Stimulated activated CD4-positive, alpha-beta T cell treated with anti-CD3 and anti-CD28 coated beads, TNF-alpha, amount 100 ng/mL, for 48 hours (primary cell): ENCODE data around the gene CREB5.

Experiments
- DNase-seq, 3 donors: peaks; one replicate each; pipeline ENCODE4 v3.0.0-alpha.2; 2020; ENCODE audit warnings: low read depth in 3 of 3

The CREB5 gene

DNA sequence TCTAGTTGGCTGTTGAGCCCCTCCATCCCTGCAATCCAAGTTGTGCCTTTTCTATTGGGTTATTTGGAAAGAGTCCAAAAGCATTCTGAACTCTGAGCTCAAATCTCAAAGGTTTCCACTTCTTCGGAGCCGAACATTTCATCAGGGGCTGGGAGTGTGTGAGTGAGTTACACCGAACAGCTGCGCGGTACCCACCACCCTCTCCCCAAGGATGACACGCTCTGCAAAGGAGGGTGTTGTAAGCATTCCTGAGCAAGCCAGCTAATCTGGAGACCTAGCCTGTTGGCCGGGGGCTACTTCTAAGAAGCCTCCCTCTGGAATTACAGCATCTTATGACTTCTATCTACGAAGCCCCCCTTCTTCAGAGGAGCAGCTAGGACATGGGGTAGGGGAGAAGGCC is 270.5 kb downstream of the CREB5 start:
- no peak for DNase-seq

DNA sequence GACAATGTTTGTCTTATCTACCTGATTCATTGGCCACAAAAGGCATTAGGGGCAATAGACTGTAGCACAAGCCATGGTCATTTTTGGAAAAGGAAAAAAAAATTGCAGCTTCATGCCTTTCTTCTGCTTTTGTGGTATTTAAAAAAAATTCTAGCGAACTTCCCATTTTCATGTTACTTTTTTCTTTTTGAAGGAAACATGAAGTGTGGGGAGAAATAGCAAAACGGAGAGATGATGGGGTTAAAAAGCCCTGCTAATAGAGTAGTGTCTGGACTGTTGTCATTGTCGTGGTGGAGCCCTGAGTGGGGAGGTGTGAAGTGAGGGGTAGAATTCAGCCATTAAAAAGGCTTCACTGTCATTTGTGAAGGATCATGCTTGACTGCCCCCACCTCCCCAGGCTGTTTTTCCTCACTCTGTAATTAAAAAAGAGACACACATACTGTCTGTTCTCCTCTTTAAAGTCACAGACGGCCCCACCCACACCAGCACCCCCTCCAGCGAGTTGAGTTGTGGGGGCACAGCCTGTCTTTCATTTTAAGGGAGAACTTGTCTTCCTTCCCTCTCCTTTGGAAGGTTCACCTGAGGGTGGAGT is 272.4 kb downstream of the CREB5 start:
- no peak for DNase-seq

DNA sequence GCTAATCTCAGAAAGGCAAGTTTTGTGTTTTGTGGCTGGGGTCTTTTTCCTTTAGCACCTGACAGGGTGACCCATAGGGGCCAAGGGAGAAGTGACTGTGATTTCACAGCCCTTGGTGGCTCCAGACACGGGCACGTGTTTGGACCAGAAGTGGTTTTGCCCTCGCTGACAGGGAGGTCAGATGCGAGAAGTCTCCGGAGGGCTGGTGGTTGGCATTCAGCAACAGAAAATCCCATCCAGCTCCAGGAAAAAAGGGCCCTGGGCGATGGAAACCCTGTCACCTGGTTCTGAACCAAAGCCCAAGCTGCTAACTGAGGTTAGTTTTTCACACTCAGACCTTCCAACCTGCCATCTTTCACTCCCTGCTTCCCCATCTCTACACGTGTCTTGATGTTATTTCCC is 272.9 kb downstream of the CREB5 start:
- no peak for DNase-seq

DNA sequence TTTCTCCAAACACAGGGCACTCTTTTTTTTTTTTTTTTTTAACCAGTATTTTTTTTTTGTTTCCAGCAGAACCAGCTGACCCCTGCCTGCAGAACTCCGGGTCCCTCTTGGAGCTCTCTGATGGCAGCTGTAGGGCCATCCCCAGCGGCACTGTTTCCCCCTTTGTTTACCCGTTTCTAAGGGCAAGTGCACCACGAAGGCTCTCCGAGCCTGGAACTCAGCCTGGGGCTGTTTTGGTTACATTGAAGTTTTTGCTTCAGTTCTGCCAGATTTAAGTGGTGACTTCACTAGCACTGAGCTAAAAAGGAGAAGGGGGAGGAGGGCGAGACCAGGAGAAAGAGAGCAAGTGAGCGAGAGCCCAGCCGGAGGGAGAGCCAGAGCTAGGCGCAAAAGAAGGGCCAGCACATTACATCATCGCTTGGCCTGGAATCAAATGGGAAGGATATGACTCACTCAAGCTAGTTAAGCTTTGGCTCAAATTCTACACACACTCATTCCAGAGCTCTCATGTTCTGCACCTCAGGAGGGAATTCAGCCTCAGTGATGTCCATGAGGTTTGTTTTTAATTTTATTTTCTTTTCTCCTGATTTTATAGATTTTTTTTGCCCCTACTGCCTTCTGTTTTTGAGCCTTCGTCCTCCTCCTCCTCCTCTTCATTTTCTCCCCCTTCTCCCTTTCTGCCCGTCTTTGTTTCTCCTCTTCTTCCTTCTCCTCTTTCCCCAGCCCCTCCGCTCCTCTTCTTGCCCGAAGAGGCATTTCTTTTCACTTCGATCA is 273.5 kb downstream of the CREB5 start:
- DNase-seq = no peak

GRCh38 chr7:28686418-28686800 is 274.1 kb downstream of the CREB5 start:
- no peak for DNase-seq

DNA sequence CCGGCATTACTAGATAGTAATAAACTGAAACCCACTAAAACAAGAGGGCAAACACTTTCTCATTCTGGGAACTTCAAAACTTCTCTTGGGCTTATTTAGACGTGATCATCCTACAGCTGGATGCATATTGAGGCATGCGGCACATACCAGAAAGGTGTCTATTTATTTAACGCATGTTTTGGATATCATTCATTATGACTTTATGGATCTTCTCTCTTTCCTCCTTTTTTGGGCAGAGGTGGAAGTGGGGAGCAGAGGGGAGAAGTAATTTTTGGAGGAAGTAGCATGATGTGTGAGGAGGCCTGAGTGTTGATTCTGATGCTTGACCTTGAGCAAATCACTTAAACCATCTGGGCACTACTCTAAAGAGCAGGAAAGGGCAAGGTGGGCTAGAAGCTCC is 275.2 kb downstream of the CREB5 start:
- no peak for DNase-seq

DNA sequence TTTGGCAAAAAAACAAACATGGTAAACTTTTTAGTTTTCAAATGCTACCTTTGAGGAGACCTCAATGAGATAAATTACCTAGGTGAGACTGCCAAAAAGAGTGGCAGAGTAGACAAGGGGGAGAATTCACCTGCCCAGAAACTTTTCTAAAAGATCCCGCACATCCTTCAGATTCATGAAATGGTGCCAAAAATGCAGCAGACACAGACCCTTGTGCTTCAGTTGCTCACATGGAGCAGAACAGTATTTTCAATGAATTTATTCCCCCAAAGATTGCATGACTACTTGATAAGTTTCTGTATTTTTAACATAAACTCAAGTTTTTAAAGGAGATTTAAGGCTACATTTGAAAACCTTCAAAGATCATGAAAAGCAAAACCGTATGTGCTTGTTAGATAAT is 275.9 kb downstream of the CREB5 start:
- DNase-seq = no peak

- DNase-seq = no peak
Observed at GRCh38 chr7:28688651-28689050, 276.3 kb downstream of the CREB5 start.

DNA sequence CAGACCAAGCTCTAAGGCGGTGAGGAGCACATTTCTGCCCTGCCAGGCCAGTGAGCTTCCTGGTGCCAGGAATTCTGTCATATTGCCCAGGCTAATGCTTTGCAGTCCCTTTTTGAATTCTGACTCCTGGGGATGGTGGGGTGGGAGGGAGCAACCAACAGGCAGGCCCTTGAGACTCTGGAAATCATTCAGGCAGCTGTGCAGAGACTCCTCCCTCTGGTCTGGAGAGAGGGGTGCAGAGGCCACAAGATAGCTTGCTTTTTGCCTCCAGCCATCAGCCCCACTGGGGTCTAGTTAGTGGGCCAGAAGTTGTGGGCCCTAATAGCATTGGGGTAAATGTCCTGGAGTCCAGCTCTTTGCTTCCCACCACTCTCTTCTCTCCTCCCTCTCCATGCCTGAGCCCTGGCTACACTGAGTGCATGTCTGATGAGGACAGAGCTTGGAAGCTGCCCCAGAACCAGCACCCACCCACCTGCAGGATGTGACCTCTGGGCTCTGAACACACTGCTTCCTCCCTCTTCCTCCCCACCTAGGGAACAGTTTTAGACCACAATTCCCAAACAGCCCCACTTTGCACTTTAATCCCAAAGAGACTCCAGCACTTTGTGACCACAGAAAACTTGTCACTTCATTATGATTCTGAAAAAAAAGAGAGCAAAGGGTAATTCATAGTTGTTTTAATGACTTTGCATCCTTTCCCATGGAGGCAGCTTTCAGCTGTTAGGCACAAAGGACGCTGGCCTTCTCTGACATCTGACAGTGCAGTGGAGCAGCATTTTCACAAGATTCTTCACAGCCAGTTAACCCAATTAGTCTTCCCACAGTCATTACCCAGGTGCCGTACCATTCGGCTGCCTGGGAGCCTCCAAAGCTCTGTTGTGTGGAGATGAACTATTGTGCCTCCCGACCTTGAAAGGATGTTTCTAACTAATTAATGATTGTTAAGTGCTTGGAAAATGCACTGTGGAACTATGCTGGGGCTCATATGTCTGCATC is 283.3 kb downstream of the CREB5 start:
- DNase-seq = no peak

- DNase-seq = no peak
Observed at GRCh38 chr7:28697913-28698563, 285.7 kb downstream of the CREB5 start.

DNA sequence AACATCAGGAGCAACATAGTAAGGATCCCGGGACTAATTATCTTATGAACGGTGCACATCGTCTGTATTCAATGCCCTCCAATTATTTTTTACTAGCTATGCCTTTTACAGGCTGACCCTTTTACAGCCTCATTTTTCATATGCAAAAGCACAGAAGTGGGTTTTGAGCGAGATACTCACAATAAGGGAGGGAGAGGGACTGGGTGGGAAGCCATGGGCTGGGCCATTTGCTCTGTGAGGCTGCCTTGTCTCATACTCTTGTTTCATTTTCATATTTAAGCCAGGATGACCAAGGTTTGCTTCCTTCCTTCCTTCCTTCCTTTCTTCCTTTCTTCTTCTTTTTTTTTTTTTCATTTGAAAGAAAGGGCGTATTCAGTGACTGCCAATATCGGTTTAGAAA is 286.5 kb downstream of the CREB5 start:
- no peak for DNase-seq

DNA sequence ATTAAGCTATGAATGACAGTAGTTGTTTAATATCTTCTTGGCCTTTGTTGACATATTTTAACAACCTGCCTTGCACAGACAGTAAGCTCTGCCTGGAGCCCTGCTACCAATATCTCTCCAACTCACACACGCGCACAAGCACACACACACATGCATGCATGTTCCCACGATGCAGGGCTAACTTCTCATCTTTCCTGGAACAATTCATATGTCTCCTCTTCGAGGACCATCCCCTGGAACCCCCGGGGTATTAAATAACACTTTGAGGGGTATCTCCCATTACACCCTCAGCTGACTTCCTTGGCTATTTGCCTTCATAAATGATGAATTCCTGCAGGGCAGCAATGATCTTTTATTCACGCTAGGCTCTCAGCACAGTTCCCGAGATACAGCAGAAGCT is 287.8 kb downstream of the CREB5 start:
- no peak for DNase-seq

DNA sequence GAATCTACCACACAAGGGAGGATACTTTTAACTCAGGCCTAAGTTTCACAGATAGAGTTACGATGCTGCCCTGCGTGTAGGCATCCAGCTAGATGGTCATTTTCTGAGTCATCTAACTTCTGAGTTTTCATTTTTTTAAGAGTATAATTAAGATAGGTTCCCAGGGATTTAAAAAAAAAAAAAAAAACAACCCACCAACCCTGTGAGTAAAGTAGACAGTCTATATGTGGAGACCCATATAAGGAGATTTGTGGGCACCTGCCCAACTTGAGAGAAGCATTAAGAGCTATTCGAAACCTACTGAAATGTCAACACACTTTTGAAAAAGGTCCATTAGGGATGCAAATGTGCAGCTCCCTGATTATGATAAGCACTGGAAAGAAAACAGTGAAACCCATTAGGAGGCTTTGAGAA is 288.5 kb downstream of the CREB5 start:
- no peak for DNase-seq

GRCh38 chr7:28701731-28702130 is 289.4 kb downstream of the CREB5 start:
- DNase-seq = no peak

DNA sequence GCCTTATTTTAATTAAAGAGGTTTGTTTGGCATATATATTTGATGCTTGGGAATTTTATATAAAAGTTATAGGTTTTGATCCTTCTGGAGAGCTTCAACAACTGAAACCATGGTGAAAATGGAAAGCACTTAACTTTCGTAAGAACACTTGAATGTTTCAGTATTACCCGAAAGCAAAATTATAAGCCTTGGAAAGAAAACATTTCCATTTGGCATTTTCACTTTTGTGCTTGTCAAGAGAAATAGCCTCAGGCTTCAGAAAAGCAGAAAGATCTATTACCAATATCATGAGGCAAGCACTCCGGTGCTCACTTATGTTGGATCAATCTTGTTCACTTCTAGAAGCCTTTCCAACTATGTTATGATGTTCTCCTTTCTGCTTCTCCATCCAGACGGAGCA is 289.9 kb downstream of the CREB5 start:
- DNase-seq = no peak

DNA sequence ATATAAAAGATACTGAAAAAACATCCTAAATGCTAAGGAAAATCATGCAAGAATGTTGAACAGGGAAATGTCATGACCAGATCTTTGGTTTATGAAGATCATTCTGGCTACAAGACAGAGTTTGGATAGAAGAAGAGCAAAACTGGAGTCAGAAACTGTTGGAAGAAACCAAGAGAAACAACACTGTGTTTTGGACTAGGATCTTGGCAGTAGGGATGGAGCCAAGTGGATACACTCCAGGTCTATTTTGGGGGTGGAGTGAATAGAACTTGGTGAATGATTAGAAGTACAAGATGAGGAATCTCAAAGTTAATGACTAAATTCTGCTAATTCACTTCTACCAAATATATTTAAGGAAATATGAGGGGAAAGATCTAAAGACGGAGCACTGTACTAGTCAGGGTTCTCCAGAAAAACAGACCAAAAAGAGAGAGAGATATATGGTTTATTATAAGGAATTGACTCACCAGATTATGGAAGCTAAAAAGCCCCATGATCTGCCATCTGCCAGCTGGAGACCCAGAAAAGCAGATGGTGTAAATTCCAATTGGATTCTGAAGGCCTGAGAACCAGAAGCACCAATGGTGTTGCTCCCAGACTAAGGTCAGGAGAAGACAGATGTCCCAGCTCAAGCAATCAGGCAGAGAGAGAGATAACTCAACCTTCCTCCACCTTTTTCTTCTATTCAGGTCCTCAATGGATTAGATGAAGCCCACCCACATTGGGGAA is 290.9 kb downstream of the CREB5 start:
- no peak for DNase-seq

DNA sequence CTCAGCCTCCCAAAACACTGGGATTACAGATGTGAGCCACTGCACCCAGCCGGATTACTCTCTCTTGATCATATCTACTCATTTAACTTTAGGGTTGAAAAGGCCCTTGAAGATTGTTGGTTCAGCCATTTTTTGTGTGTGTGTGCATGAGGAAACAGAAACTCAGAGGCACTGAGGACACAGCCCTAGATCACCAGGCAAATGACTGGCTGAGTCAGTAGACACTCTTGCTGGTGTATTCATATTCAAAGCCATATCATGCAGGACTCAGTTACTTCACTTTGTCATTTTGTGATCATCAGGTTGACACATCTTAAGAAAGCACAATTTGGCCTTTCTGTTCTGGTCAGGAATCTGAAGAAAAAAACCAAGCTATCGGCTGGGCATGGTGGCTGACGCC is 292.4 kb downstream of the CREB5 start:
- no peak for DNase-seq

DNA sequence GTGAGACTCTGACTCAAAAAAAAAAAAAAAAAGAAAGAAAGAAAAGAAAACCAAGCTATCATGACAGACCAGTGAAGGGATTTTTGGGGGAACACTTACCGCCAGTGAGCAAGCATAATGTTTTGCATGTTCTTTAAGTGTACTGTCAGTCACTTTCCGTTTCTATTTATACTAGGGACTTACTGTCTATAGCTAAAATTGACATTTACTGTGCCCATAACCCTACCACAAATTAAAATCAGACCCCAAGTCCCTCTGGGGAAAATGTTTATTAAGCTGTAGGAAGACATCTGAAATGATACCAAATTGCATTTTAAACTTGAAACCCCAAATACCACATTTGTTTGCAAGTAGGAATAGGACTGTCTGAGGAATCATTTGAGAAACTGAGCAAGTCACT is 293.0 kb downstream of the CREB5 start:
- DNase-seq = no peak

GRCh38 chr7:28706584-28706983 is 294.3 kb downstream of the CREB5 start:
- DNase-seq = no peak

DNA sequence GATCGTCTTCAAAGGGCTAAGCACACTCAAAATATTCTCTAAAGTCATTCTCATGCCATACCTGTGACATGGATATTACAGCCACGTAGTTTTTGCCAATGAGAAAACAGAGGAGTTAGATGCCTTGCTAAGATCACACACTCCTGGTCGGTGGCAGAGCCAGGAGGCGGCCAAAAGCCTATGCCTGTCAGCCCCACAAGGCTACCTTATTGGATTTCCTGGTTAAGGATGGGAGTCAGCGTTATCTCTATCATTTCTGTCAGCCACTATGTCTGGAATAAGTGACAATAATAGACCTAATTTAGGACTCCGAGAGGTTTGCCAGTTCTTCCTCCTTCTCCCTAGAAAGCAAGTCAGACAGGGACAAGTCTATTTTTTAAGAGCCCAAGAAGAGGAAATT is 295.0 kb downstream of the CREB5 start:
- DNase-seq = no peak
